Neural progenitor cell (in vitro differentiated cells): ENCODE data around the gene HIP1R. TPM values are rescaled to one million over a fixed set of nuclear protein-coding genes. Genes with fewer than 3 reads are reported as not detected.

Experiments used
- DNase-seq: peaks from one replicate; pipeline ENCODE4 v3.0.0-alpha.2; 2016; ENCODE audit warnings: low spot score
- H2AFZ ChIP-seq: fragments of 200-600 bp; sonication (generic); replicated peaks from 2 replicates; pipeline ENCODE4 v1.6.1; 2016; ENCODE audit warnings: antibody characterized with exemption
- H3F3A ChIP-seq: fragments of 200-600 bp; sonication (generic); 2 replicates; pipeline ENCODE4 v1.6.1; 2016; ENCODE audit warnings: antibody characterized with exemption, low read depth
- H3K27ac ChIP-seq: fragments of 200-600 bp; sonication (generic); 2 replicates; pipeline ENCODE4 v1.5.1; 2016; ENCODE audit warnings: mild to moderate bottlenecking
- H3K27me3 ChIP-seq: fragments of 200-600 bp; sonication (generic); 2 replicates; pipeline ENCODE4 v1.6.1; 2016; ENCODE audit warnings: mild to moderate bottlenecking, moderate library complexity
- H3K36me3 ChIP-seq: fragments of 200-600 bp; sonication (generic); 2 replicates; pipeline ENCODE4 v1.5.1; 2016
- H3K4me1 ChIP-seq: fragments of 200-600 bp; sonication (generic); 2 replicates; pipeline ENCODE4 v1.6.1; 2016; ENCODE audit warnings: mixed run types
- H3K4me2 ChIP-seq: fragments of 200-600 bp; sonication (generic); 2 replicates; pipeline ENCODE4 v1.6.1; 2016
- H3K4me3 ChIP-seq: fragments of 200-600 bp; sonication (generic); 2 replicates; pipeline ENCODE4 v1.5.1; 2016
- H3K79me2 ChIP-seq: fragments of 200-600 bp; sonication (generic); 2 replicates; pipeline ENCODE4 v1.6.1; 2016; ENCODE audit warnings: low read depth
- H3K9ac ChIP-seq: fragments of 200-600 bp; sonication (generic); 2 replicates; pipeline ENCODE4 v1.6.1; 2016
- H3K9me3 ChIP-seq: fragments of 200-600 bp; sonication (generic); 2 replicates; pipeline ENCODE4 v1.5.1; 2016; ENCODE audit warnings: low read depth
- H4K20me1 ChIP-seq: fragments of 200-600 bp; sonication (generic); 2 replicates; pipeline ENCODE4 v1.6.1; 2016; ENCODE audit warnings: low read depth
- H3K27ac Mint-ChIP-seq: 3 replicates; pipeline ENCODE4 v1.8.0; 2021; ENCODE audit warnings: mixed read lengths
- H3K27me3 Mint-ChIP-seq: 2 replicates; pipeline ENCODE4 v1.8.0; 2022; ENCODE audit warnings: low read depth, mild to moderate bottlenecking, inconsistent platforms, moderate library complexity, mixed read lengths; ENCODE audit not compliant: insufficient read depth
- H3K36me3 Mint-ChIP-seq: 3 replicates; pipeline ENCODE4 v1.8.0; 2021; ENCODE audit warnings: mixed read lengths
- H3K4me1 Mint-ChIP-seq: 3 replicates; pipeline ENCODE4 v1.8.0; 2021; ENCODE audit warnings: mixed read lengths
- H3K4me3 Mint-ChIP-seq: 3 replicates; pipeline ENCODE4 v1.8.0; 2021; ENCODE audit warnings: mild to moderate bottlenecking, moderate library complexity, mixed read lengths
- H3K9me3 Mint-ChIP-seq: 3 replicates; pipeline ENCODE4 v1.8.0; 2020; ENCODE audit warnings: mixed read lengths
- CTCF ChIP-seq: fragments of 200-600 bp; sonication (generic); IDR thresholded peaks from 2 replicates; pipeline ENCODE4 v1.5.1; 2017; ENCODE audit warnings: antibody characterized with exemption, mild to moderate bottlenecking
- EZH2 ChIP-seq: fragments of 200-600 bp; sonication (generic); IDR thresholded peaks from 2 replicates; pipeline ENCODE4 v1.6.1; 2017; ENCODE audit warnings: antibody characterized with exemption, mild to moderate bottlenecking, moderate library complexity
- EZH2phosphoT487 ChIP-seq: fragments of 200-600 bp; sonication (generic); IDR thresholded peaks from 2 replicates; pipeline ENCODE4 v1.6.1; 2017; ENCODE audit warnings: antibody characterized with exemption
- total RNA-seq: library from RNA; depleted of rRNA; stranded (reverse); fragments of >200 nt; gene quantifications from 2 replicates; pipeline ENCODE4 v1.2.3, GENCODE V29; 2015; ENCODE audit warnings: low replicate concordance

Gene HIP1R
- total RNA-seq, 1 donor from 2014 or later: 19.3 TPM

- Histone ChIP-seq H3K36me3 (no peaks in the 10 kb centered on the region), H3K4me3 (no peak overlapping the region), H3K27me3 (no peaks in the 10 kb centered on the region), H3K79me2 (no peaks in the 10 kb centered on the region), H3K9me3 (no peaks in the 10 kb centered on the region), H3K4me2 (no peak overlapping the region), H4K20me1 (no peaks in the 10 kb centered on the region), H3K9ac (no peak overlapping the region), H3K27ac (no peak overlapping the region), H3F3A (no peaks in the 10 kb centered on the region), H3K4me1 (no peaks in the 10 kb centered on the region), H2AFZ (no peak overlapping the region)
- Mint-ChIP-seq H3K27me3 (peaks cover 2% of the 10 kb centered on the region), H3K36me3 (peaks cover 2% of the 10 kb centered on the region), H3K4me3 (no peak overlapping the region), H3K9me3 (no peaks in the 10 kb centered on the region), H3K27ac (no peak overlapping the region), H3K4me1 (peaks cover 10% of the 10 kb centered on the region)
- TF ChIP-seq EZH2phosphoT487 (no peak), CTCF (no peak), EZH2 (no peak)
- DNase-seq: no peak
These were observed 20.0 kb downstream of the HIP1R start for GRCh38 chr12:122855071-122855829.

- no peak overlapping the region for H3K4me3 Mint-ChIP-seq
- no peak for DNase-seq
- H3K4me2 ChIP-seq: no peak overlapping the region
- no peak overlapping the region for H2AFZ ChIP-seq
- H3K9me3 ChIP-seq: no peaks in the 10 kb centered on the region
- H3K36me3 ChIP-seq: no peaks in the 10 kb centered on the region
- H3F3A ChIP-seq: no peaks in the 10 kb centered on the region
- no peaks in the 10 kb centered on the region for H4K20me1 ChIP-seq
- no peaks in the 10 kb centered on the region for H3K27me3 ChIP-seq
- H3K27ac Mint-ChIP-seq: no peak overlapping the region
- H3K9ac ChIP-seq: no peak overlapping the region
- no peak overlapping the region for H3K27ac ChIP-seq
- H3K9me3 Mint-ChIP-seq: no peaks in the 10 kb centered on the region
- H3K79me2 ChIP-seq: no peaks in the 10 kb centered on the region
- peaks cover 2% of the 10 kb centered on the region for H3K27me3 Mint-ChIP-seq
- H3K4me1 Mint-ChIP-seq: peaks cover 10% of the 10 kb centered on the region
- no peaks in the 10 kb centered on the region for H3K4me1 ChIP-seq
- peaks cover 2% of the 10 kb centered on the region for H3K36me3 Mint-ChIP-seq
- H3K4me3 ChIP-seq: no peak overlapping the region
- TF ChIP-seq CTCF (no peak), EZH2 (no peak), EZH2phosphoT487 (no peak)
These were observed 20.9 kb downstream of the HIP1R start for GRCh38 chr12:122855928-122856831.

- Histone ChIP-seq H3K27me3 (no peaks in the 10 kb centered on the region), H3K9me3 (no peaks in the 10 kb centered on the region), H2AFZ (no peak overlapping the region), H3K4me1 (no peaks in the 10 kb centered on the region), H3K4me2 (no peak overlapping the region), H3K36me3 (no peaks in the 10 kb centered on the region), H4K20me1 (no peaks in the 10 kb centered on the region), H3F3A (no peaks in the 10 kb centered on the region), H3K27ac (no peak overlapping the region), H3K79me2 (no peaks in the 10 kb centered on the region), H3K4me3 (no peak overlapping the region), H3K9ac (no peak overlapping the region)
- TF ChIP-seq EZH2phosphoT487 (no peak), CTCF (no peak), EZH2 (no peak)
- Mint-ChIP-seq H3K9me3 (no peaks in the 10 kb centered on the region), H3K27ac (no peak overlapping the region), H3K4me3 (no peak overlapping the region), H3K4me1 (peaks cover 10% of the 10 kb centered on the region), H3K27me3 (peaks cover 2% of the 10 kb centered on the region), H3K36me3 (peaks cover 2% of the 10 kb centered on the region)
- no peak for DNase-seq
These were observed 21.9 kb downstream of the HIP1R start for GRCh38 chr12:122856999-122857671.
